RPMI7951 (cell line): ENCODE measurements around the gene SLC4A1. TPM values are rescaled to one million over a fixed set of nuclear protein-coding genes. Genes with fewer than 3 reads are reported as not detected.

Source experiments
- DNase-seq: peaks from one replicate; pipeline ENCODE4 v3.0.0-alpha.2; 2012; ENCODE audit warnings: low read depth
- total RNA-seq: library from RNA; depleted of rRNA; stranded (reverse); fragments of >200 nt; shearing (Covaris generic); gene quantifications from 2 replicates; pipeline ENCODE4 v1.2.3, GENCODE V29; 2014

The SLC4A1 gene
- total RNA-seq, 1 experiment from 2014 or later, result not detected

GRCh38 chr17:44220213-44221083 lies 47.5 kb downstream of the SLC4A1 start:
- DNase-seq, result peak; percentile 50

- DNase-seq, result peak; percentile 58
Measured at GRCh38 chr17:44219616-44220212, 48.2 kb downstream of the SLC4A1 start, which contains the start of gene UBTF. Gene UBTF, minus strand, starts transcription at chr17:44219675. Its CDS starts 1,446 bp downstream, at chr17:44218229.

- DNase-seq, result peak; percentile 61
Measured at GRCh38 chr17:44219108-44219615, 48.8 kb downstream of the SLC4A1 start.

- DNase-seq, result peak; percentile 88
Measured at GRCh38 chr17:44218344-44219107, 49.4 kb downstream of the SLC4A1 start.

GRCh38 chr17:44217738-44218343 lies 50.1 kb downstream of the SLC4A1 start:
- no peak for DNase-seq

- DNase-seq, result no peak
Measured at GRCh38 chr17:44216694-44217093, 51.2 kb downstream of the SLC4A1 start.

- no peak for DNase-seq
Measured at GRCh38 chr17:44216173-44216572, 51.8 kb downstream of the SLC4A1 start.

GRCh38 chr17:44214896-44215295 lies 53.0 kb downstream of the SLC4A1 start:
- DNase-seq, result no peak

- no peak for DNase-seq
Measured at GRCh38 chr17:44214230-44214494, 53.8 kb downstream of the SLC4A1 start.

GRCh38 chr17:44213403-44214229 lies 54.3 kb downstream of the SLC4A1 start:
- no peak for DNase-seq

- no peak for DNase-seq
Measured at GRCh38 chr17:44212507-44213402, 55.2 kb downstream of the SLC4A1 start.

- DNase-seq, result no peak
Measured at GRCh38 chr17:44211281-44212265, 56.4 kb downstream of the SLC4A1 start.

- DNase-seq, result peak; percentile 24
Measured at GRCh38 chr17:44210342-44211192, 57.4 kb downstream of the SLC4A1 start.

- no peak for DNase-seq
Measured at GRCh38 chr17:44209786-44210341, 58.1 kb downstream of the SLC4A1 start.

GRCh38 chr17:44207743-44208142 lies 60.2 kb downstream of the SLC4A1 start:
- DNase-seq, result no peak

GRCh38 chr17:44207319-44207718 lies 60.6 kb downstream of the SLC4A1 start:
- no peak for DNase-seq

GRCh38 chr17:44206825-44207155 lies 61.1 kb downstream of the SLC4A1 start:
- no peak for DNase-seq
